Activated T-cell treated with anti-CD3 and anti-CD28 coated beads, Interleukin-2, amount 50 U/mL, for 72 hours (primary cell): ENCODE data around the gene SH3TC1. TPM values are rescaled to one million over a fixed set of nuclear protein-coding genes. Genes with fewer than 3 reads are reported as not detected.

Source experiments
- ATAC-seq, 2 donors: fragments of 150-1000 bp; cut with Tn5 transposase; replicated peaks in 1 of 2; 2 replicates each; pipeline ENCODE4 v1.10.0; 2021; ENCODE audit warnings: moderate library complexity in 2 of 2, mild to moderate bottlenecking in 1 of 2
- DNase-seq, 2 donors: peaks; one replicate each; pipeline ENCODE4 v3.0.0; 2021 to 2022; ENCODE audit warnings: mixed read lengths in 1 of 2
- H3K27ac Mint-ChIP-seq: one replicate; pipeline ENCODE4 v1.8.0; 2022; ENCODE audit warnings: mild to moderate bottlenecking, moderate library complexity, mixed read lengths
- H3K27me3 Mint-ChIP-seq: one replicate; pipeline ENCODE4 v1.8.0; 2022; ENCODE audit warnings: low read depth, mixed read lengths
- H3K36me3 Mint-ChIP-seq, 2 donors: one replicate each; pipeline ENCODE4 v1.8.0; 2022; ENCODE audit warnings: mixed read lengths in 2 of 2, mild to moderate bottlenecking in 1 of 2; ENCODE audit not compliant: insufficient read depth in 2 of 2
- H3K4me1 Mint-ChIP-seq: one replicate; pipeline ENCODE4 v1.8.0; 2022; ENCODE audit warnings: low read depth, mixed read lengths
- H3K4me3 Mint-ChIP-seq, 2 donors: one replicate each; pipeline ENCODE4 v1.8.0; 2022; ENCODE audit warnings: mild to moderate bottlenecking in 2 of 2, mixed read lengths in 2 of 2, moderate library complexity in 2 of 2
- H3K9me3 Mint-ChIP-seq, 2 donors: one replicate each; pipeline ENCODE4 v1.8.0; 2022; ENCODE audit warnings: mixed read lengths in 2 of 2
- total RNA-seq, 2 donors: library from RNA; stranded (reverse); gene quantifications; one replicate each; pipeline ENCODE4 v1.2.3, GENCODE V29; 2022

The SH3TC1 gene
- total RNA-seq, 2 donors from 2014 or later, result 15.2 to 39.0 TPM

DNA sequence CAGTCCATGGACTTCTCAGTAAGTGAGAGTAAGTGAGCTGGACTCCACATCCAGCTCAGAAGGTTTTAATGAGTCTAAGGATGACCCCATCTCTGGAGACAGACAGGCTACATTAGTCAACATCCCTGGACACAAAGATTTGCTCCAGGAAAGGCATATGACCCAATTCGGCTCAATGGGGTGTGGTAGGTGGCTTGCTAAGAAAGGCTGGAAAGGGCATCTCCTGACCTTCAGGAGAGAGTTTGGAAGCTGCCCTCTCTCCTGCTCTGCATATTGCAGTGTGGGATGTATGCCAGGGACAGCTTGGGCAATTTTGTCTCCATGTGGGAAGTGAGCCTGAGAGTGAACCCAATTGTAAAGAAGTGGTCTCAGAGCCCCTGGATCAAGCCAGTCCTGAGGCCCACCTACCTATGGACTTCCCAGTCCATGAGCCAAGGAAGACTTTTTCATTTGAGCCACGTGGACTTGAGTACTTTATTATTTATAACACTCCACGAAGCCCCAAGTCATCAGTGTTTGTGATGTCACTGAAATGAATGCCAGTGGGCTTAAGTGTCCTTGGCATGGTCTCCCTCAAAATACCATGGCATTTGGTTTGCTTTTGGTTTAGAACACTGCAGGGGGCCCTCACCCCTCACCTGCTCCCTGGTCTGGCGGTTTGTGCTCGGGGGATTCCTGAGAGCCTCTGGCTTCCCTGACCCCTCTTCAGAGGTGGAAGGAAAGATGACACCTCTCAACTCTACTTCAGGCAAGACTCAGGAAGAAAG is 30.1 kb upstream of the SH3TC1 start:
- no peak for DNase-seq
- Mint-ChIP-seq H3K36me3 (no peaks in the 10 kb centered on the region), H3K9me3 (peaks cover 3 to 6% of the 10 kb centered on the region in 2 donors), H3K27ac (no peak overlapping the region), H3K4me1 (no peaks in the 10 kb centered on the region), H3K27me3 (peaks cover 14% of the 10 kb centered on the region), H3K4me3 (no peak overlapping the region)
- ATAC-seq, result no peak

DNA sequence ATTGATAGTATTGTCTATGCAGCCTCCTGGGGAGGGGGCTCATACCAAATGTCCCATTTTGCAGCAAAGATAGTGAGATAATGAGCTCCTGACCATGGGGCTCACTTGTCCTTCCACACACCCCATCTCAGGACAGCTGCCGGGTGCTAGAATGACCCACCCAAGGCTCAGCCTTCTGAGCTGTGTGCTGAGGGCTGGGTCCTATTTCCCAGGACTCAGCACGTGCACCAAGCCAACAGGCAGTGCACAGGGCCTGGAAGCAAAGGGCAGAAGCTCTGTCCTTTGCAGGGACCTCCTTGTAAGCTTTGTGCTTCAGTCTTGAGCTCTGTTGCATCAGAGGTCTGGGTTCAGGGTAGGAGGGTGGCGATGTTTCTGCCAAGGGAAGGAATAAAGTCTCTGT is 29.3 kb upstream of the SH3TC1 start:
- Mint-ChIP-seq H3K36me3 (no peaks in the 10 kb centered on the region), H3K4me3 (no peak overlapping the region), H3K9me3 (peaks cover 3 to 6% of the 10 kb centered on the region in 2 donors), H3K27ac (no peak overlapping the region), H3K4me1 (no peaks in the 10 kb centered on the region), H3K27me3 (peaks cover 14% of the 10 kb centered on the region)
- no peak for DNase-seq
- no peak for ATAC-seq

DNA sequence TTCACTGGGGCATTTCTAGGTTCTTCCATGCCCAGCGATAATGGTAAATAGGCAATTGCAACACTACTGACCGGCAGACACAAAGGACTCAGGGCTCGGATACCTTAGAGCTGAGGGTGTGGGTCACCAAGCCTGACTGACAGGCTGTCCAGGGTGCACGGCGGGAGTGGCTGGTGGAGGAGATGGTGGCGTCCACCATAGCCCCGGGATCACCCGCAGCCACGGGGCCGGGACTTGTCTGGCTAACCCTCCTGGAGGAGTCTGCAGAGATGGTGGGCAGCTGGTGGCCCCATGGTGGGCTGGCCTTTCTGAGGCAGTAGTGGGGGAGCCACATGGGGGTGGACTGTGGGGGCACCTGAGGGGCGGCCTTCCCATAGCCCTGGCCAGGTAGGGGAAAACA is 28.7 kb upstream of the SH3TC1 start:
- Mint-ChIP-seq H3K4me1 (no peaks in the 10 kb centered on the region), H3K4me3 (no peak overlapping the region), H3K9me3 (peaks cover 3 to 6% of the 10 kb centered on the region in 2 donors), H3K27ac (no peak overlapping the region), H3K27me3 (peaks cover 14% of the 10 kb centered on the region), H3K36me3 (no peaks in the 10 kb centered on the region)
- no peak for DNase-seq
- no peak for ATAC-seq

DNA sequence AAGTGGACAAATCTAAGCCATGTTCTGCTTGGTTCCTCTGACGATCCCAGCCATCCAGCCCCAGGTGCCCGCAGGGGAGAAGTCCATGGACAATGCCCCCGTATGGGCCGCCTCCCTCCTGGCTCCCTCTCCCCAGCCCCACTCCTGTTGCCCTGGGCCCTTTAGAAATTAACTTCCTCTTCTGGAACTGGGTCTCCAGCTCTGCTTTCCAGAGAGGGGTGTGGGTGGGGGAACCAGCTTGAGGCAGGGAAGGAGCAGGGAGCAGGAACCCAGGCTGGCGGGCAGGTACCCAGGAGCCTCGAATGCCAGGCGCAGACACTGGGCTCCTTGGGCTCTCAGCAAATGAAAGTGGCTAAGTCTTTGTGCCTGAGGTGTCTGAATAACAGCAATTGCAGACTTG is 27.8 kb upstream of the SH3TC1 start:
- peaks cover 13% of the 10 kb centered on the region for H3K27me3 Mint-ChIP-seq
- H3K4me3 Mint-ChIP-seq, result no peak overlapping the region
- H3K36me3 Mint-ChIP-seq, result no peaks in the 10 kb centered on the region
- no peaks in the 10 kb centered on the region for H3K4me1 Mint-ChIP-seq
- no peak overlapping the region for H3K27ac Mint-ChIP-seq
- H3K9me3 Mint-ChIP-seq, result peaks cover 3 to 6% of the 10 kb centered on the region in 2 donors
- DNase-seq, result no peak
- no peak for ATAC-seq

DNA sequence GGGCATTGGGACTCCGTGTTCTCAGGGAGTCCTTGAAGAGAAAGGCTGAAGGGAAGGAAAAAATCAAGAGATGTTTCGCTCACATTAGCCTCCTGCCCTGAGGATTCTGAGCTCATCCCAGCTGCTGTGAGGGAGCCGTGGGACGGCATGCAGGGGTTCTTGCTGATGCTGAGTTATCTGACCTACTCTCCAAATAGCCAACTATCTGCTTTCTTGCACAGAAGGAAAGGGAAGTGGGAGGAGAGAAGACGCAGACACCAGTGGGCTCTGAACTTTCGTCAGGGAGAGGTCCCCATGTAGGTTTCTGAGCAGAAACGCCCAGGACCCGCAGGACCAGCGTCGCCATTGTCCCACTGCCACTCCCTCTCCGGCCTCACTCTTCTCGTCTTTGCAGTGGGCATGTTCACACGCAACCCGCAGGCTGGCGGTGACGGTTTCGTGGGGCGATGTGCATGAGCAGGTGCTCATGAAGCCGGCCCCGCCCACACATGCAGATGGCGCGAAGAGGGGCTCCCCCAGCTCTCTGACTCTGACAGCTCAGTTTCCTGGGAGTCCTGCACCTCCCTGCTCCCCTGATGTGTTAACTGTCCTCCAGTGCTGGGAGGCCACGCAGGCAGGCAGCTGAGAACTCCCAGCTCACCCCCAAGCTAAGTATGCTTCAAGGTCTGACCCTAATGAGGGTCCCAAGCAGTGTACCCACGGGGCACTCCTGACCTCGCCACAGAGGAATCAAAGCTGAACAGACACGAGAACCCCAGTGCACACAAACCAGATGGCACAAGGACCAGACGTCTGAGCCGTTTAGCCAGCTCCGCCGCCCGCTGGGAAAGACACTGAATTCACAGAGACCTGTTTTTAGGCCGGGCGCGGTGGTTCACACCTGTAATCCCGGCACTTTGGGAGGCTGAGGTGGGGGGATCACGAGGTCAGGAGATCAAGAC is 26.8 kb upstream of the SH3TC1 start:
- H3K27ac Mint-ChIP-seq, result no peak overlapping the region
- H3K9me3 Mint-ChIP-seq, result peaks cover 0 to 6% of the 10 kb centered on the region in 2 donors
- ATAC-seq (peak in 1 of 2 donors; percentile 68), DNase-seq (peak; percentile 25 to 57)
- H3K36me3 Mint-ChIP-seq, result no peaks in the 10 kb centered on the region
- no peaks in the 10 kb centered on the region for H3K4me1 Mint-ChIP-seq
- H3K4me3 Mint-ChIP-seq, result peak overlapping the region in 1 of 2 donors; percentile 8
- H3K27me3 Mint-ChIP-seq, result peaks cover 8% of the 10 kb centered on the region

DNA sequence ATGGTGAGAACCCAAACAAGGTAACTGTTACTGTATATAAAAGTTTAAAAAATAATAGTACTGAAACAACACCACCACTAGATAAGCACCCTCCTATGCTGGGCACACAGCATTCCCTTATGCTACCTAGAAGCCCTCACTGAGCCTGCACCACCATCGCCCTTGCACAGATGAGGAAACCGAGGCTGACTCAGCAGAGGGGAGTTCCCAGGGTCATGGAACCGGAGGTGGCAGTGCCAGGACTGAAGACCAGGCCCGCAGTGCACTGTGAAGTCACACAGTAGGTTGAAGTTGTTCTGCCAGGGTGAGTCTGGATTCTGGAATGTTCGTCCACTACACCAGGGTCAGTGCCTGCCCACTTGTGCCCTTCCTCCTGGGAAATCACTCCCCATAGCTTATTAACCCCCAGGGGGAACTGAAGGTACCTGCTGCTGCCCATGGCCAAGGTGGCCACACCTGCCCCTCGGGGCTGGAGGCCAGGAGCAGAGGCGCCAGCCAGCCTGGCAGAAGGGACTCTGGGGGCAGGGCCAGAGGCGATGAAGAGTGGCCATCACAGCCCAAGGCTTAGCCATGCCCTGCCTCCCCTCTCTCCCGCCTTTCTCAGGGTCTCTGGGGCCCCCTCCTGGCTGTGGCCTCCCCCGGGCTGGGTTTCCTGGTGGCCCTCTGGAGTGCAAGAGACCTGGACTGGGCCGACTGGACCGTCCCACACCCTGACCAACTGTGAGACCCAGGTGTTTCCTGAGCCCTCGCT is 25.4 kb upstream of the SH3TC1 start:
- Mint-ChIP-seq H3K27ac (no peak overlapping the region), H3K4me3 (no peak overlapping the region), H3K27me3 (peaks cover 8% of the 10 kb centered on the region), H3K36me3 (no peaks in the 10 kb centered on the region), H3K9me3 (peaks cover 0 to 2% of the 10 kb centered on the region in 2 donors), H3K4me1 (no peaks in the 10 kb centered on the region)
- ATAC-seq, result no peak
- no peak for DNase-seq

DNA sequence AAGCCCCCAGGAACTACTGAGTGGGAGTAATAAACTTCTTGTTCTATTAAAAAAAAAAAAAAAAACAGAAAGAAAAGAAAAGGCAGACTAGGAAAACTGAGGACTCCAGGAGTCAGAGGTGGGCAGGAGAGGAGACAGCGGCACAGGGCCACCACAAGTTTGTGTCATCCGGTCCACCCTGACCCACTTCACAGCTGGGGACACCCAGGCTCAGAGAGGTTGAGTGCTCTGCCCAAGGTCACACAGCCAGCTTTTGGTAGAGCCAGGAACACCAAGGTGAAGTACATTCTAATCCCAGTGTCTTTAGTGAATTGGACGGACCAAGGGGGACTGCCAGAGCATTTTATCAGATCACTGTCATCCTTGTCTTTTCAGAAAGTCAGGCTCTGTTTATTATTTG is 24.1 kb upstream of the SH3TC1 start:
- no peaks in the 10 kb centered on the region for H3K36me3 Mint-ChIP-seq
- H3K4me1 Mint-ChIP-seq, result no peaks in the 10 kb centered on the region
- no peak for DNase-seq
- no peak for ATAC-seq
- H3K27me3 Mint-ChIP-seq, result peaks cover 8% of the 10 kb centered on the region
- no peaks in the 10 kb centered on the region for H3K9me3 Mint-ChIP-seq
- no peak overlapping the region for H3K4me3 Mint-ChIP-seq
- H3K27ac Mint-ChIP-seq, result no peak overlapping the region

DNA sequence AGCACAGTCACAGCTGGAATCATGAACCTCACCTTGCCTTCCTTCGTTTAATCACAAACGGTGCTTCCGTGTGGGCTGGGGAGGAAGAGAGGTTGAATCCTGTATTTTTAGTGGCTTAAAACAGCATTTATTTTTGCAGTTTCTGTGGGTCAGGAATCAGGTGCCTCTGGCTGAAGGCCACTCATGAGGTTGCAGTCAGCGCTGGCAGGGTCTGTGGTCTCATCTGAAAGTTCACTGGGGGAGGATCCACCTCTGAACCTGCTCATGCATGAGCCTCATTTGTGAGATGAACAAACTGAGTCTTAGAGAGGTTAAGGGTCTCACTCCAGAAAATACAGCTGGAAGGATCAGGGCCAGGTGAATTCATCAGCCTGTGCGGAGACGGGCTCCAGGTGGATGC is 23.4 kb upstream of the SH3TC1 start:
- no peaks in the 10 kb centered on the region for H3K36me3 Mint-ChIP-seq
- no peak overlapping the region for H3K4me3 Mint-ChIP-seq
- DNase-seq (no peak), ATAC-seq (no peak)
- H3K27me3 Mint-ChIP-seq, result peaks cover 8% of the 10 kb centered on the region
- H3K4me1 Mint-ChIP-seq, result no peaks in the 10 kb centered on the region
- H3K27ac Mint-ChIP-seq, result no peak overlapping the region
- no peaks in the 10 kb centered on the region for H3K9me3 Mint-ChIP-seq

DNA sequence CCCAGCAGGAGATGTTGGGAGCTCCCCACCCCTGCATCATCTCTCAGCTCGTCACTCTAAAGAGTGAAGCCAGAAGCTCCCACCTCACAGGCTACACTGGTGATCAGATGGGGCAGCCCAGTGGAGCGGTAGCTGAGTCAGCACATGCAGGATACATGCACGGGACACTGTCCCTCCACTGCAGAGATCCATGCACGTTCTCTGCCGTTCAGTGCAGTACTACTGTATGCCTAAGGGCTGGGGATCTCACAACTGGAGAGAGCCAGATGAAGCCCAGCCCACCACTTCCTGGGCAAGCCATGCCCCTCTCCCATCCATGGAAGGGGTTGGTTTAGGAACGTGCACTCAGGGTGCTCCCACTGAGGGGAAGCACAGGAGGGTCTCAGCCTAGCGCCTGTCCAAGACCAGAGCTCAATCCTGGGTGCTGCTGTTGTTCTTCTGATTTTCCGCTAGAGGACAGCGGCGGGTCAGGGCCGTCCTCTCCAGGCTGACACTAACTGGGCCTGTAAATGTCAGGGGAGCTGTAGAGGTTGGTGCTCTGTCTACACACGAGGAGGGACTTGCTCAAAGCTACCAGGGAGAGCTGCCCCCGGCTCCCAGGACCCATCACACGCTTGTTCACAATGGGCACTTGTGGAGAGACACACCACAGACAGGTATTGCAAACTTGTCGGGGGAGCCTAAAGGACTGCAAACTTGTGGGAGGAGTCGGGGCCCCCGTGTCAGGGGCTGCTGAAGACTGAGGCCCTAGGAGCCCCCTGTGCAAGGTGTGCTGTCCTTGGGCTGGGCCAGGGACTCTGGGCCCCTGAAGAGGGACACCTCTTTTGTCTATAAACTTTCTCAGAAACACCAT is 22.3 kb upstream of the SH3TC1 start:
- Mint-ChIP-seq H3K36me3 (no peaks in the 10 kb centered on the region), H3K9me3 (no peaks in the 10 kb centered on the region), H3K27me3 (peaks cover 2% of the 10 kb centered on the region), H3K27ac (no peak overlapping the region), H3K4me1 (no peaks in the 10 kb centered on the region), H3K4me3 (no peak overlapping the region)
- DNase-seq (peak; percentile 32 to 43), ATAC-seq (peak; percentile 80 to 88)

DNA sequence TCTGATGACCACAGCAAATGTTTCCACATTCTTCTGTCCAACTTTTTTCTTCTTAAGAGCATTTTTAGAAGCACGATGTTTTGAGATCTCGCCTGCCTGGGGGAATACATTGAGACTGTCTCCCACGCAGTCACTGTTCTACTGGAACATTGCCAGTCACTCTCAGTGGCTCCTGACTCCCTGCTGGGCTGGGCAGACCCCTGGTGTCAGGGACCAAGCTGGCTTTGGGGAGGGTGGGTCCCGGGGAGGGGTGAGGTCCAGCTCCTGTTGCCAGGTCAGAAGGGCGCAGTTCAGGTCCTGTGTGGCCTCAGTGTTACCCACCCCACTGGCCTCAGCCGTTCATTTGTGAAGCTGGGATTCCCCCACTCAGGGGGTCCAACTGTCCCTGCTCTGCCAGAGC is 21.5 kb upstream of the SH3TC1 start:
- Mint-ChIP-seq H3K36me3 (no peaks in the 10 kb centered on the region), H3K4me3 (no peak overlapping the region), H3K9me3 (no peaks in the 10 kb centered on the region), H3K27ac (no peak overlapping the region), H3K4me1 (no peaks in the 10 kb centered on the region), H3K27me3 (no peaks in the 10 kb centered on the region)
- DNase-seq, result no peak
- no peak for ATAC-seq

DNA sequence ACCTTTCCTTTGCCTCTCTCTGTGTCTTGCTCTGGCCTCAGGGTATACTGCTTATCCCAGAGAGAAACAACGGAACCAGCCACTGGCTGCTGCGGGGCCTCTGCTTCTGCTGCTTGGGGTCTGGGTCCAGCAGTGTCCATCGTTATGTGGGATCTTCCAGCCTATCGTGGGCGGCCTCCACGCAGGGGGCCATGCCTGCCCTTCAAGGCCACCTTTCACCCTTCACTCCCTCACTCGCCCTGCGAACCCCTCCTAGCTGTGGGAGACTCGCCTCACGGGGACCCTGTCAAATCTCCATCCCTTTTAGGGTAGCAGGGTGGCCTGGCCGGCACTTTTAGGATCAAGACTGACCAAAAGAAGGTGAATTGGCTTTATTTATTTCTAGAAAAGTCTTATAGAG is 21.1 kb upstream of the SH3TC1 start:
- DNase-seq (no peak), ATAC-seq (no peak)
- no peaks in the 10 kb centered on the region for H3K9me3 Mint-ChIP-seq
- H3K4me3 Mint-ChIP-seq, result no peak overlapping the region
- no peaks in the 10 kb centered on the region for H3K4me1 Mint-ChIP-seq
- no peaks in the 10 kb centered on the region for H3K27me3 Mint-ChIP-seq
- H3K27ac Mint-ChIP-seq, result no peak overlapping the region
- H3K36me3 Mint-ChIP-seq, result no peaks in the 10 kb centered on the region

DNA sequence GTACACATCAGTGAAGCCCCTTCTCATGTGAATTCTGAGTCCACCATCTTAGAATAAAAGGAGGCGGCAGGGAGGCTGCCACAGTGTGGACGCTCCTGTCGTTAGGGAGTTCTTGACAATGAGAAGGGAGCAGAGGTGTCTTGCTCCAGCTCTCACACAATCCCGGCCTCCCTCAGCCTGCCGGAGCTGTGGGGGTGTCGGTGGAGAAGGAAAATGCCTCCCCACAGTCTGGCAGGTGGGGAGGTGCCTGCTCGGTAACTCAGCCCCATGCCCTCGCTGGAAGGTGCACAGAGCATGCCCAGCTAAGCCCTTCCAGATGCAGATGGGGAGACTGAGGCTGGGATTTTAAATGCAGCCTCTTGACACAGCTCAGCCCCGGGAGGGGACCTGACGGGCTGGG is 20.0 kb upstream of the SH3TC1 start:
- Mint-ChIP-seq H3K9me3 (no peaks in the 10 kb centered on the region), H3K27me3 (no peaks in the 10 kb centered on the region)
- no peak for DNase-seq

More for the DNA sequence above, 20.0 kb upstream of the SH3TC1 start:
- no peaks in the 10 kb centered on the region for H3K4me1 Mint-ChIP-seq
- H3K36me3 Mint-ChIP-seq, result no peaks in the 10 kb centered on the region
- no peak for ATAC-seq
- no peak overlapping the region for H3K27ac Mint-ChIP-seq
- H3K4me3 Mint-ChIP-seq, result no peak overlapping the region
